B cell (primary cell): ENCODE measurements around the gene RNU5B-1. TPM values are rescaled to one million over a fixed set of nuclear protein-coding genes. Genes with fewer than 3 reads are reported as not detected.

Source experiments
- ATAC-seq: fragments of 200-7000 bp; cut with Tn5 transposase; one replicate; pipeline ENCODE4 v1.10.0; 2021; ENCODE audit warnings: low read depth, mild to moderate bottlenecking, moderate number of reproducible peaks, moderate library complexity
- CTCF ChIA-PET: fragments of 350-600 bp; sonication (Branson Sonifier 250); formaldehyde crosslinking; loops from one replicate; lab custom pipeline; 2021; ENCODE audit warnings: antibody characterized with exemption, inconsistent platforms; lab: Charles Lee
- POLR2A ChIA-PET: fragments of 350-600 bp; sonication (Branson Sonifier 250); formaldehyde crosslinking; loops from one replicate; lab custom pipeline; 2021; ENCODE audit warnings: antibody characterized with exemption; lab: Charles Lee
- DNase-seq: peaks from one replicate; pipeline ENCODE4 v3.0.0; 2013
- H2AFZ ChIP-seq: 2 replicates; pipeline ENCODE4 v1.6.1; 2012; ENCODE audit warnings: mild to moderate bottlenecking, low read depth, low read length; ENCODE audit not compliant: insufficient read depth, poor library complexity, severe bottlenecking
- H3K27ac ChIP-seq, 2 donors: 1 replicate in 1 of 2; 2 replicates in 1 of 2; pipeline ENCODE4 v1.5.1; 2012 to 2013; ENCODE audit warnings: low read length in 2 of 2, mild to moderate bottlenecking in 2 of 2, moderate library complexity in 1 of 2
- H3K27me3 ChIP-seq, 4 experiments: fragments of 200-600 bp in 1 of 4; sonication (generic) in 1 of 4; replicated peaks in 1 of 4; 1 replicate in 2 of 4; 2 replicates in 2 of 4; pipeline versions ENCODE4 v1.6.1 to v1.7.0; 2013 to 2016; ENCODE audit warnings: low read length in 3 of 4, mild to moderate bottlenecking in 2 of 4, mixed read lengths in 1 of 4, moderate library complexity in 1 of 4; ENCODE audit not compliant: insufficient read depth in 4 of 4, control insufficient read depth in 3 of 4; ENCODE audit errors: control extremely low read depth in 1 of 4
- H3K36me3 ChIP-seq, 2 experiments: replicated peaks in 1 of 2; 1 replicate in 1 of 2; 2 replicates in 1 of 2; pipeline versions ENCODE4 v1.6.1 to v1.7.1; 2013; ENCODE audit warnings: low read length in 1 of 2; ENCODE audit not compliant: insufficient read depth in 2 of 2, control insufficient read depth in 1 of 2; ENCODE audit errors: control extremely low read depth in 1 of 2, extremely low read depth in 1 of 2
- H3K4me1 ChIP-seq, 2 donors: fragments of 200-600 bp in 1 of 2; sonication (generic) in 1 of 2; 1 replicate in 1 of 2; 2 replicates in 1 of 2; pipeline versions ENCODE4 v1.5.1 to v1.6.1; 2013 to 2017; ENCODE audit warnings: low read length in 2 of 2; ENCODE audit not compliant: control insufficient read depth in 2 of 2, insufficient read depth in 2 of 2
- H3K4me2 ChIP-seq: replicated peaks from 2 replicates; pipeline ENCODE3; 2012; ENCODE audit warnings: mild to moderate bottlenecking, low read depth, low read length; ENCODE audit not compliant: poor library complexity, severe bottlenecking
- H3K4me3 ChIP-seq, 5 experiments: fragments of 200-600 bp in 1 of 5; sonication (generic) in 1 of 5; 1 replicate in 3 of 5; 2 replicates in 2 of 5; pipeline versions ENCODE4 v1.5.1 to v1.7.0; 2011 to 2016; ENCODE audit warnings: low read length in 4 of 5, mild to moderate bottlenecking in 4 of 5, low read depth in 2 of 5, control low read depth in 1 of 5, moderate library complexity in 1 of 5; ENCODE audit not compliant: insufficient read depth in 1 of 5; ENCODE audit errors: control extremely low read depth in 1 of 5, extremely low read depth in 1 of 5
- H3K79me2 ChIP-seq: fragments of 200-600 bp; sonication (generic); one replicate; pipeline ENCODE4 v1.6.0; 2016; ENCODE audit warnings: low read length; ENCODE audit not compliant: control insufficient read depth, insufficient read depth
- H3K9ac ChIP-seq: fragments of 200-600 bp; sonication (generic); 2 replicates; pipeline ENCODE4 v1.6.1; 2017; ENCODE audit warnings: mild to moderate bottlenecking, low read length, moderate library complexity
- H3K9me3 ChIP-seq, 3 donors: one replicate each; pipeline versions ENCODE4 v1.6.1 to v1.7.1; 2013; ENCODE audit warnings: low read length in 2 of 3; ENCODE audit not compliant: control insufficient read depth in 2 of 3, insufficient read depth in 1 of 3; ENCODE audit errors: control extremely low read depth in 1 of 3
- H4K20me1 ChIP-seq: 2 replicates; pipeline ENCODE4 v1.6.0; 2012; ENCODE audit warnings: mild to moderate bottlenecking, low read length; ENCODE audit not compliant: insufficient read depth, control insufficient read depth, poor library complexity, severe bottlenecking
- H3K27ac Mint-ChIP-seq: one replicate; pipeline ENCODE4 v1.8.0; 2021; ENCODE audit warnings: mixed read lengths
- H3K27me3 Mint-ChIP-seq: one replicate; pipeline ENCODE4 v1.8.0; 2021; ENCODE audit warnings: mixed read lengths
- H3K4me1 Mint-ChIP-seq: one replicate; pipeline ENCODE4 v1.8.0; 2021; ENCODE audit warnings: mixed read lengths
- H3K4me3 Mint-ChIP-seq: one replicate; pipeline ENCODE4 v1.8.0; 2021; ENCODE audit warnings: mixed read lengths
- H3K9me3 Mint-ChIP-seq: one replicate; pipeline ENCODE4 v1.8.0; 2022; ENCODE audit warnings: mixed read lengths; ENCODE audit not compliant: insufficient read depth
- CTCF ChIP-seq: fragments of 200-600 bp; IDR thresholded peaks from one replicate; pipeline ENCODE4 v1.8.0; 2022; ENCODE audit warnings: antibody characterized with exemption, mild to moderate bottlenecking
- EZH2 ChIP-seq: IDR thresholded peaks from 2 replicates; pipeline ENCODE4 v1.6.1; 2012; ENCODE audit warnings: borderline replicate concordance, low read depth, mild to moderate bottlenecking, moderate library complexity, low read length; ENCODE audit not compliant: insufficient read depth, poor library complexity, severe bottlenecking
- WGBS: methylation state at CpG from one replicate; pipeline ENCODE4 v1.1.5; 2013; ENCODE audit warnings: missing lambda C conversion rate; ENCODE audit not compliant: insufficient coverage; 5-methylcytosine and 5-hydroxymethylcytosine counted together
- intact Hi-C: fragments of 100-400 bp; cut with micrococcal nuclease; formaldehyde crosslinking; loops from one replicate; pipeline ENCODE4 v1.10.0; 2022
- polyA plus RNA-seq: library from polyadenylated mRNA; depleted of rRNA; stranded (reverse); fragments of >200 nt; gene quantifications from 2 replicates; pipeline ENCODE4 v1.2.3, GENCODE V29; 2012
- total RNA-seq, 2 donors: library from RNA; stranded (reverse); fragments of 120-200 nt in 1 of 2; gene quantifications; 1 replicate in 1 of 2; 2 replicates in 1 of 2; pipeline versions ENCODE4 v1.2.3 to v1.2.4, GENCODE V29; 2013 to 2022

Gene RNU5B-1
- total and polyA plus RNA-seq, 2 donors (not counting 1 experiment from before 2014, with no cell fraction given): 21.7 TPM; not detected in 1

- H3K4me2 ChIP-seq: no peak overlapping the region
- no peak for ATAC-seq
- DNase-seq: no peak
- TF ChIP-seq CTCF (no peak), EZH2 (no peak)
- peaks cover 18% of the 10 kb centered on the region for H3K4me1 Mint-ChIP-seq
- no peak overlapping the region for H3K9ac ChIP-seq
- no peaks in the 10 kb centered on the region for H3K9me3 ChIP-seq
- H3K9me3 Mint-ChIP-seq: no peaks in the 10 kb centered on the region
- peaks cover 0 to 33% (median 5%) of the 10 kb centered on the region in 4 experiments for H3K27me3 ChIP-seq
- ChIA-PET POLR2A (no interaction called here), CTCF (no interaction called here)
- intact Hi-C loops: no loop called here
- no peaks in the 10 kb centered on the region for H3K79me2 ChIP-seq
- H4K20me1 ChIP-seq: no peaks in the 10 kb centered on the region
- peaks cover 48% of the 10 kb centered on the region for H3K27me3 Mint-ChIP-seq
- no peak overlapping the region for H3K4me3 ChIP-seq
- H3K36me3 ChIP-seq: no peaks in the 10 kb centered on the region
- H3K27ac Mint-ChIP-seq: no peak overlapping the region
- H3K4me1 ChIP-seq: peaks cover 14 to 22% of the 10 kb centered on the region in 2 donors
- H2AFZ ChIP-seq: no peak overlapping the region
- no peak overlapping the region for H3K4me3 Mint-ChIP-seq
- 48% methylated on average over 3 of the region's 7 CpGs for WGBS
- no peak overlapping the region for H3K27ac ChIP-seq
These were observed 35.4 kb downstream of the RNU5B-1 start for GRCh38 chr15:65339920-65340319.

- no peak overlapping the region for H3K4me3 ChIP-seq
- H3K27me3 Mint-ChIP-seq: peaks cover 51% of the 10 kb centered on the region
These were observed 38.0 kb downstream of the RNU5B-1 start for GRCh38 chr15:65342493-65342892.

More at GRCh38 chr15:65342493-65342892, 38.0 kb downstream of the RNU5B-1 start:
- Histone ChIP-seq H3K27ac (no peak overlapping the region), H3K9me3 (no peaks in the 10 kb centered on the region), H3K79me2 (no peaks in the 10 kb centered on the region), H3K4me2 (no peak overlapping the region), H3K4me1 (peaks cover 6 to 11% of the 10 kb centered on the region in 2 donors), H3K36me3 (no peaks in the 10 kb centered on the region), H3K27me3 (peaks cover 0 to 30% (median 8%) of the 10 kb centered on the region in 4 experiments), H4K20me1 (no peaks in the 10 kb centered on the region), H2AFZ (no peak overlapping the region), H3K9ac (no peak overlapping the region)
- intact Hi-C loops: no loop called here
- Mint-ChIP-seq H3K9me3 (no peaks in the 10 kb centered on the region), H3K4me3 (no peak overlapping the region), H3K27ac (no peak overlapping the region), H3K4me1 (peaks cover 9% of the 10 kb centered on the region)
- ChIA-PET POLR2A (no interaction called here), CTCF (interaction anchor here (0.6 kb wide), 1 partner anchor 12 kb away, joined by 3 read pairs; no protein-coding TSS in a partner anchor)
- TF ChIP-seq EZH2: no peak
- TF ChIP-seq CTCF: no peak
- no peak for ATAC-seq
- DNase-seq: no peak
- 94% methylated on average over 7 of the region's 9 CpGs for WGBS
